Keratinocyte (primary cell): Measurements from ENCODE around the gene RTEL1.

Source experiments
- CTCF ChIP-seq, 3 experiments: IDR thresholded peaks in 1 of 3; conservative IDR thresholded peaks in 1 of 3; optimal IDR thresholded peaks in 1 of 3; 2 replicates in 2 of 3; 3 replicates in 1 of 3; pipeline versions ENCODE3 to v1.5.1; 2011; ENCODE audit warnings: low read length in 3 of 3, mild to moderate bottlenecking in 3 of 3, moderate library complexity in 2 of 3, control low read depth in 1 of 3, inconsistent platforms in 1 of 3; ENCODE audit not compliant: insufficient read depth in 2 of 3; ENCODE audit errors: extremely low read depth in 1 of 3
- EZH2 ChIP-seq: IDR thresholded peaks from one replicate; pipeline ENCODE4 v1.6.1; 2012; ENCODE audit warnings: inconsistent platforms, mild to moderate bottlenecking, low read length, moderate library complexity

- TF ChIP-seq CTCF (optimal IDR thresholded peaks at IDR 0.05 in 1 of 3, IDR thresholded peaks at IDR 0.05 in 1 of 3, conservative IDR thresholded peaks at IDR 0.05 in 1 of 3; ENCODE audit: extremely low read depth in 1 of 3, insufficient read depth in 2 of 3, low read length in 3 of 3) = no peak
- TF ChIP-seq EZH2 = no peak
Observed at GRCh38 chr20:63661108-63661507, 3.0 kb downstream of the RTEL1 start.
